Measurements from ENCODE around the gene CDADC1. TPM values are rescaled to one million over a fixed set of nuclear protein-coding genes. Genes with fewer than 3 reads are reported as not detected.
A peak's percentile ranks its signal among the peaks of the same experiment; 100 is the strongest.

Gene CDADC1
- total and polyA plus RNA-seq, 2 of the 13 experiments (the other 11 are each of a cell fraction or from before 2014, with no cell fraction given): 2.4 to 9.0 TPM

DNA sequence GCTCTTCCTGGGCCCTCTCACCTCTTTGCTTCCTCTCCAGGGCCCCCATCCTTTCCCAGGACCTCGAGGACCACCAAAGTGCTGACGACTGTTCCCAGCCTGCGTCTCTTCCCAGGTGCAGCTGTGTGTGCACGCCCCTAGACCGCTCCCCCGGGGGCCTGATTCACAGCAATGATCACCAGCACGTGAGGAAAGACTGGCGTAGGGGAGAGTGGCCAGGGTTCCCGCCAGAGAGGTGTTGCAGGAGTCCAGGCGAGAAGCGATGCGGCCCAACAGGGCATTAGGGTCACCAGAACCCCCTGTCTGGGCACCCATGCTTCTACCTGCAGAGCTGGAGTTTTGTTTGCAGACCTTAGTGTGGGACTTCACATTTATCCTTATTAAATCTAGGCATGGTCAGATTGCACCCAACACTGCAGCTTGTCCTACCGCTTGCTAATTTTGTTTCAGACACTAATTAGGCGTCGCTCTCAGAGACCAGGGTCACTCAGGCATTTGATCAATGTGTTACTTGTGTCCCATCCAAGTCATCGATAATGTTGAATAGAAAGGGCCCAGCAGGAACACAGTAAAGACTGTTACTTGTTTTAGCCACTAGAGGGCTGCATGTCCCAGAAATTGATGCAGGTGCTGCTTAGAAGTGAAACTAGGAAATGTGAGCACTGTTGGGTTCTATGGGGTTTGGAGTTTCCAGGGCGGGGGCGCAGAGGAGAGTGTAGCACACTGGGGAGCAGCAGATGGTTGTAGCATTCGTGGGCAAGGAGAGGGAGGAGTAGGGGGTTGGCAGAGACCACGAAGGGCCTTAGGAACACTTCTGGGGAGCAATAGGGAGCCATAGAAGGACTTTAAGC, 53.2 kb downstream of the CDADC1 start (continued):
- TF ChIP-seq ZFX (CRISPR knock-in tag; IDR thresholded peaks at IDR 0.05; ENCODE audit: low read depth) (peak; percentile 17; the same call in 1 of the 2 replicates), ZNF138 (CRISPR knock-in tag; IDR thresholded peaks at IDR 0.05; ENCODE audit: low read depth) (no peak), KLF13 (CRISPR knock-in tag; IDR thresholded peaks at IDR 0.05) (no peak), KLF15 (CRISPR knock-in tag; IDR thresholded peaks at IDR 0.05; ENCODE audit: borderline replicate concordance) (no peak), NFKB2 (CRISPR knock-in tag; IDR thresholded peaks at IDR 0.05; ENCODE audit: borderline replicate concordance) (no peak), ZMYM4 (CRISPR knock-in tag; IDR thresholded peaks at IDR 0.05) (0 out of 2 replicates have a peak, but pooled peaks have one; percentile 18), ZNF614 (CRISPR knock-in tag; IDR thresholded peaks at IDR 0.05; ENCODE audit: borderline replicate concordance) (no peak; the same call in 1 of the 2 replicates), ISL2 (CRISPR knock-in tag; IDR thresholded peaks at IDR 0.05) (no peak), KMT2B (CRISPR knock-in tag; IDR thresholded peaks at IDR 0.05) (peak; percentile 51; the same call in 1 of the 2 replicates), HDAC1 (CRISPR knock-in tag; IDR thresholded peaks at IDR 0.05) (0 out of 2 replicates have a peak, but pooled peaks have one; percentile 29), MEIS1 (CRISPR knock-in tag; IDR thresholded peaks at IDR 0.05; ENCODE audit: borderline replicate concordance) (no peak)
- TF ChIP-seq, protein P1, sequence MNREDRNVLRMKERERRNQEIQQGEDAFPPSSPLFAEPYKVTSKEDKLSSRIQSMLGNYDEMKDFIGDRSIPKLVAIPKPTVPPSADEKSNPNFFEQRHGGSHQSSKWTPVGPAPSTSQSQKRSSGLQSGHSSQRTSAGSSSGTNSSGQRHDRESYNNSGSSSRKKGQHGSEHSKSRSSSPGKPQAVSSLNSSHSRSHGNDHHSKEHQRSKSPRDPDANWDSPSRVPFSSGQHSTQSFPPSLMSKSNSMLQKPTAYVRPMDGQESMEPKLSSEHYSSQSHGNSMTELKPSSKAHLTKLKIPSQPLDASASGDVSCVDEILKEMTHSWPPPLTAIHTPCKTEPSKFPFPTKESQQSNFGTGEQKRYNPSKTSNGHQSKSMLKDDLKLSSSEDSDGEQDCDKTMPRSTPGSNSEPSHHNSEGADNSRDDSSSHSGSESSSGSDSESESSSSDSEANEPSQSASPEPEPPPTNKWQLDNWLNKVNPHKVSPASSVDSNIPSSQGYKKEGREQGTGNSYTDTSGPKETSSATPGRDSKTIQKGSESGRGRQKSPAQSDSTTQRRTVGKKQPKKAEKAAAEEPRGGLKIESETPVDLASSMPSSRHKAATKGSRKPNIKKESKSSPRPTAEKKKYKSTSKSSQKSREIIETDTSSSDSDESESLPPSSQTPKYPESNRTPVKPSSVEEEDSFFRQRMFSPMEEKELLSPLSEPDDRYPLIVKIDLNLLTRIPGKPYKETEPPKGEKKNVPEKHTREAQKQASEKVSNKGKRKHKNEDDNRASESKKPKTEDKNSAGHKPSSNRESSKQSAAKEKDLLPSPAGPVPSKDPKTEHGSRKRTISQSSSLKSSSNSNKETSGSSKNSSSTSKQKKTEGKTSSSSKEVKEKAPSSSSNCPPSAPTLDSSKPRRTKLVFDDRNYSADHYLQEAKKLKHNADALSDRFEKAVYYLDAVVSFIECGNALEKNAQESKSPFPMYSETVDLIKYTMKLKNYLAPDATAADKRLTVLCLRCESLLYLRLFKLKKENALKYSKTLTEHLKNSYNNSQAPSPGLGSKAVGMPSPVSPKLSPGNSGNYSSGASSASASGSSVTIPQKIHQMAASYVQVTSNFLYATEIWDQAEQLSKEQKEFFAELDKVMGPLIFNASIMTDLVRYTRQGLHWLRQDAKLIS (CRISPR knock-in tag; IDR thresholded peaks at IDR 0.05): no peak
- TF ChIP-seq, protein P2, sequence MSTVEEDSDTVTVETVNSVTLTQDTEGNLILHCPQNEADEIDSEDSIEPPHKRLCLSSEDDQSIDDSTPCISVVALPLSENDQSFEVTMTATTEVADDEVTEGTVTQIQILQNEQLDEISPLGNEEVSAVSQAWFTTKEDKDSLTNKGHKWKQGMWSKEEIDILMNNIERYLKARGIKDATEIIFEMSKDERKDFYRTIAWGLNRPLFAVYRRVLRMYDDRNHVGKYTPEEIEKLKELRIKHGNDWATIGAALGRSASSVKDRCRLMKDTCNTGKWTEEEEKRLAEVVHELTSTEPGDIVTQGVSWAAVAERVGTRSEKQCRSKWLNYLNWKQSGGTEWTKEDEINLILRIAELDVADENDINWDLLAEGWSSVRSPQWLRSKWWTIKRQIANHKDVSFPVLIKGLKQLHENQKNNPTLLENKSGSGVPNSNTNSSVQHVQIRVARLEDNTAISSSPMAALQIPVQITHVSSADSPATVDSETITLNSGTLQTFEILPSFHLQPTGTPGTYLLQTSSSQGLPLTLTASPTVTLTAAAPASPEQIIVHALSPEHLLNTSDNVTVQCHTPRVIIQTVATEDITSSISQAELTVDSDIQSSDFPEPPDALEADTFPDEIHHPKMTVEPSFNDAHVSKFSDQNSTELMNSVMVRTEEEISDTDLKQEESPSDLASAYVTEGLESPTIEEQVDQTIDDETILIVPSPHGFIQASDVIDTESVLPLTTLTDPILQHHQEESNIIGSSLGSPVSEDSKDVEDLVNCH (CRISPR knock-in tag; IDR thresholded peaks at IDR 0.05): no peak
- TF ChIP-seq, protein P3, sequence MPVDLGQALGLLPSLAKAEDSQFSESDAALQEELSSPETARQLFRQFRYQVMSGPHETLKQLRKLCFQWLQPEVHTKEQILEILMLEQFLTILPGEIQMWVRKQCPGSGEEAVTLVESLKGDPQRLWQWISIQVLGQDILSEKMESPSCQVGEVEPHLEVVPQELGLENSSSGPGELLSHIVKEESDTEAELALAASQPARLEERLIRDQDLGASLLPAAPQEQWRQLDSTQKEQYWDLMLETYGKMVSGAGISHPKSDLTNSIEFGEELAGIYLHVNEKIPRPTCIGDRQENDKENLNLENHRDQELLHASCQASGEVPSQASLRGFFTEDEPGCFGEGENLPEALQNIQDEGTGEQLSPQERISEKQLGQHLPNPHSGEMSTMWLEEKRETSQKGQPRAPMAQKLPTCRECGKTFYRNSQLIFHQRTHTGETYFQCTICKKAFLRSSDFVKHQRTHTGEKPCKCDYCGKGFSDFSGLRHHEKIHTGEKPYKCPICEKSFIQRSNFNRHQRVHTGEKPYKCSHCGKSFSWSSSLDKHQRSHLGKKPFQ (CRISPR knock-in tag; IDR thresholded peaks at IDR 0.05; ENCODE audit: insufficient replicate concordance): no peak
- TF ChIP-seq, protein P4, sequence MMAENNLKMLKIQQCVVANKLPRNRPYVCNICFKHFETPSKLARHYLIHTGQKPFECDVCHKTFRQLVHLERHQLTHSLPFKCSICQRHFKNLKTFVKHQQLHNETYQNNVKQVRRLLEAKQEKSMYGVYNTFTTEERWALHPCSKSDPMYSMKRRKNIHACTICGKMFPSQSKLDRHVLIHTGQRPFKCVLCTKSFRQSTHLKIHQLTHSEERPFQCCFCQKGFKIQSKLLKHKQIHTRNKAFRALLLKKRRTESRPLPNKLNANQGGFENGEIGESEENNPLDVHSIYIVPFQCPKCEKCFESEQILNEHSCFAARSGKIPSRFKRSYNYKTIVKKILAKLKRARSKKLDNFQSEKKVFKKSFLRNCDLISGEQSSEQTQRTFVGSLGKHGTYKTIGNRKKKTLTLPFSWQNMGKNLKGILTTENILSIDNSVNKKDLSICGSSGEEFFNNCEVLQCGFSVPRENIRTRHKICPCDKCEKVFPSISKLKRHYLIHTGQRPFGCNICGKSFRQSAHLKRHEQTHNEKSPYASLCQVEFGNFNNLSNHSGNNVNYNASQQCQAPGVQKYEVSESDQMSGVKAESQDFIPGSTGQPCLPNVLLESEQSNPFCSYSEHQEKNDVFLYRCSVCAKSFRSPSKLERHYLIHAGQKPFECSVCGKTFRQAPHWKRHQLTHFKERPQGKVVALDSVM (CRISPR knock-in tag; IDR thresholded peaks at IDR 0.05): no peak
- TF ChIP-seq, protein P5, sequence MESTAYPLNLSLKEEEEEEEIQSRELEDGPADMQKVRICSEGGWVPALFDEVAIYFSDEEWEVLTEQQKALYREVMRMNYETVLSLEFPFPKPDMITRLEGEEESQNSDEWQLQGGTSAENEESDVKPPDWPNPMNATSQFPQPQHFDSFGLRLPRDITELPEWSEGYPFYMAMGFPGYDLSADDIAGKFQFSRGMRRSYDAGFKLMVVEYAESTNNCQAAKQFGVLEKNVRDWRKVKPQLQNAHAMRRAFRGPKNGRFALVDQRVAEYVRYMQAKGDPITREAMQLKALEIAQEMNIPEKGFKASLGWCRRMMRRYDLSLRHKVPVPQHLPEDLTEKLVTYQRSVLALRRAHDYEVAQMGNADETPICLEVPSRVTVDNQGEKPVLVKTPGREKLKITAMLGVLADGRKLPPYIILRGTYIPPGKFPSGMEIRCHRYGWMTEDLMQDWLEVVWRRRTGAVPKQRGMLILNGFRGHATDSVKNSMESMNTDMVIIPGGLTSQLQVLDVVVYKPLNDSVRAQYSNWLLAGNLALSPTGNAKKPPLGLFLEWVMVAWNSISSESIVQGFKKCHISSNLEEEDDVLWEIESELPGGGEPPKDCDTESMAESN (CRISPR knock-in tag; conservative IDR thresholded peaks at IDR 0.05): 0 out of 2 replicates have a peak, but pooled peaks have one; percentile 34

Measured in HepG2 (cell line).